NCI-H2171 treated with DMSO at 0.1 percent for 48 hours (cell line): ENCODE measurements around the gene TM9SF2.
"Not testable (repeated sequence)": the region's sequence is repeated elsewhere in the genome, so short reads cannot be mapped to it uniquely, and the experiment has no call there.

ENCODE experiments used
- DNase-seq: peaks from one replicate; lab custom pipeline; 2025; lab: John Stamatoyannopoulos, UW

The TM9SF2 gene

GRCh38 chr13:99536023-99536422 is 34.8 kb downstream of the TM9SF2 start:
- no peak for DNase-seq

- no peak for DNase-seq
Observed at GRCh38 chr13:99540530-99540929, 39.3 kb downstream of the TM9SF2 start.

GRCh38 chr13:99542788-99543406 is 41.6 kb downstream of the TM9SF2 start:
- peak; percentile 47 for DNase-seq

GRCh38 chr13:99545361-99545760 is 44.1 kb downstream of the TM9SF2 start:
- no peak for DNase-seq

GRCh38 chr13:99545979-99546378 is 44.7 kb downstream of the TM9SF2 start:
- DNase-seq, result no peak

DNA sequence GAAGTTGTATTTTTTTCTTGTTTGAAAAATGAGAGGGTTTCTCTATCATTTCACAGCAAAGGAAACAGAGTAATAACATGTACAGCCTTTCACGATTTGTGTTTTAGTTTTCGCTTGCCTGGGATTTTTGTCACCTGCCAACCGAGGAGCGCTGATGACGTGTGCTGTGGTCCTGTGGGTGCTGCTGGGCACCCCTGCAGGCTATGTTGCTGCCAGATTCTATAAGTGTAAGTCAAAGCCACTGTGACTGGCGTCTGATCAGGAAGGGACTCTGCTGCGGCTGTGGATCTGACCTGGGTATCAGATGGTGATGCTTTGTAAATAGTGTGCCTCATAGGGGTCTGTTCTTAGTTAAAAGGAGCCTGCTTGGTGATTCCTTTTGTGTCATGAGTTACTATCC is 45.6 kb downstream of the TM9SF2 start:
- DNase-seq, result no peak

- no peak for DNase-seq
Observed at GRCh38 chr13:99548448-99548847, 47.2 kb downstream of the TM9SF2 start.

DNA sequence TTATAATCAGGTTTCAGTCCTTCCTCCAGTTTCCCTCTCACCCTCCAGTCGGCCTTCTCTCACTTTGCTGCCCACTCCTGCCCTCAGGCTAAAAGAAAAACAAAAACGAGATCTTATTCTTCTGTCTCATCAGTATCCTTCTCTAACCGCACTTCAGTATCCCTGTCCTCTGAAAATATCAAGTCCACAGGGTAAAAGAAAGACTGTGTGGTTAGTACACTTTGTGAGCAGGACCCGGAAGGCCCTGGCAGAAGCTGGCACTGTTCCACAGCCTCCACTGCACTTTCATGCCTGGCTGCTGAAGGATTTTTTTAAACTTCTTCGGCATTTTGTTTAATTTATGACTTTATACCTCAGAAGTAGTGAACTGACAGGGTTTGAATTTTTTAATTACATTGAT is 51.8 kb downstream of the TM9SF2 start:
- no peak for DNase-seq

DNA sequence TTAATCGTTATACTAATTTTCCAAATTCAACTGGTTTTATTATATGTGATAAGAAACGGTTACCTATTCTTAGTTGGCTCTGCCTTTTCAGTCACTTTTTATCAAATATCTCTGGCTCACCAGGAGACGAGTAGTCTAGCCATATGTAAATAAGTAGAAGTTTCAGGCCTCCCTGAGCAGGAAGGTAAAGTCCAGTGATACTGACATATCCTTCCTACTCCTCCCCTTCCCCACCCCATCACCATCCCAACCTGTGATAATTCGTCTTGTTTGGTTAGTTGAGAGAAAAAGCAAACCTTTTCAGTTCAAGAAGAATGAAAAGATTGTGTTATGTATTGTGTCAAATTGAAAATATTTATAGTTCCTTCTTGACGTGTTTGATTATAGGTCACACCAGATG is 53.9 kb downstream of the TM9SF2 start:
- DNase-seq, result no peak

GRCh38 chr13:99556867-99557443 is 55.7 kb downstream of the TM9SF2 start:
- no peak for DNase-seq

GRCh38 chr13:99558570-99559180 is 57.4 kb downstream of the TM9SF2 start:
- DNase-seq, result no peak

DNA sequence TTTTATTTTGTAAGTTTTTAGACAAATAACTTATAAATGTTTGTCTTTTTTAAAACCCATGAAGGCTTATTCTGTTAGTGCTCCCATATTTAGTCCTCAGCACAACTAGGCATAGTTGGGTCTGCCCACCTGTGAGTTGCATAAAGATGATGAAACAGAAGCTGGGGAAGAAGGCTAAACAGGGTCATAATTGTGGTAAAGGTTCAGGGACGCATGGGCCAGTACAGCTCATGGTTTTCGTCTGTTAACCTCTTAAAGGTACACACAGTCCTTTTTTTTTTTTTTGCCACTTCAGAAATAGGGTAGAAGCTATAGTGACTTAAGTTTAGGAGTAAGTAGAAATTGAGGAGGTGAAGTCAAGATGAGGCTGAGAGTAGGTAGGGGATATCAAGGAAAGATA is 58.3 kb downstream of the TM9SF2 start:
- DNase-seq, result no peak

DNA sequence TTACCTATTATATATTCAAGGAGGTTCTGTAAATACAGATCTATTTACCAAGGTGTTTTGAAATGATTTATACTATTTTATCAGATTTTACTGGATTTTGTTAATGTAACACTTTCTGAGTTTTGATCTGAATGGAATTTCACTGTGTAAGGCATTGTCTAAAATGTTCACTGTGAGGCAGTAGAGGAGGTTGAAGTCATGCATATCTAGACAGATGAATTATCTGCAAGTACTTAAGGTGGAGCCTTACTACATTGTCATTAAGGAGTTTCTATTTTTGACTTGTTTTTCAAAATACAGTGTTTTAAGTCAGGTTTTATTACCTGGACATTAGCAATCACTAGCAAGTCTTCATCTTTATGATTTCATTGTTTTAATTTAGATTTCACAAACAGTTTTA is 62.1 kb downstream of the TM9SF2 start:
- no peak for DNase-seq

DNA sequence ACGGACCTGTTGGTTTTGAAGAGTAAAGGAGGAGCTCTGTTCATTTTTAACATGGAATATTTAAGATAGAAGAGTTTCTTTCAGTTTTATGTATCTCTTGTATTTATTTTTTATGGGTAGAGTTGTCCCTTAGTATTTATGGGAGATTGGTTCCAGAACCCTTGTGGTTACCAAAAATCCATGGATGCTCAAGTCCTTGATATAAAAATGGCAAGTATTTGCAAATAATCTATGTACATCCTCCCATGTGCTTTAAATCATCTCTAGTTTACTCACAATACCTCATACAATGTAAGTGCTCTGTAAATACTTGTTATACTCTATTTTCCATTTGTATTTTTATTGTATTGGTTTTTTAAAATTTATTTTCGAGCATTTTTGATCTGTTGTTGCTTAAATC is 63.1 kb downstream of the TM9SF2 start:
- DNase-seq, result no peak

- DNase-seq, result no peak
Observed at GRCh38 chr13:99565478-99566124, 64.3 kb downstream of the TM9SF2 start.

DNA sequence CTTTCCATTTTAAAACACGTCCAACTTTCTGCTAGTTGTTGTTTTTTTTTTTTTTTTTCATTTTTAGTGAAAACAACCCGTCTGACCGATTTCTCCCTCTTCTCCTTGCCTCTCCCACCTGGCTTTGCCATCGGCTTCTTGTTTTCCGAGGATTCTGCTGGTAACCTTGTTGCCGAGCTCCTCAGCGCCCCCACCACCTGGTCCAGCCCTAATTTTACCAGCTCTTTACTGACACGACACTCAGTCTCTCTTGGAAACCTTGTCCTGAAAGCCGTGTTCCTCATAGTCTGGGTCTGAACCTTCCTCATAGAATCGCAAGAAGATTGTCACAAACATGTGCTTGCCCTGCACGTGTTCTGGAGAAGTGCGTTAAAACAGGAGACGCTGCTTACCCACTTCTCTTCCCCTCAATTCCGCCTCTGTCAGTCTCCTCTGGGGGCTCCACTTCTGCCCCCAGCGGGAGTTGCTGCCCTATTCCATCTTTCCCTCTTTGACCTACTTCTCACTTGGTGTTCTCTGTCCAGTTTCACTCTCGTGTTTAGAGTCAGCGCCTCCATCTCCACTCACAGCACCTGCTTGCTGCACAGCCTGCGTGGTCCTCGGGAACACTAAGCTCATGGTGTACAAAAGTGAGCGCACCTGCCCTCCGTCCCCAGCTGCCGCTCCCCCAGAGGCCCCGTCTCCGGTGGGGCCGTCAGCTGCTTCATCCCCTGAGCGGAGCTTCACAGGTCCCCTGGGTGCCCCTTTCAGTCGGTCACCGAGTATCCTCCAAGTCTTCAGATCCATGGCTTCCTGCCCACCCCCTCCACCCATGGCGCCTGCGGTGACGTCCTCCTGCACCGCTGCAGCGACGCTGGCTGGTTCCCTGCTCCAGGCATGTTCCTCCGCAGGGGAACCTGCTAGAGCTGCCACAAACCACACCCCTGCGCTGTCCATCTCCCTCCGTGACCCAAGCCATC is 65.1 kb downstream of the TM9SF2 start:
- no peak for DNase-seq

GRCh38 chr13:99568901-99569300 is 67.6 kb downstream of the TM9SF2 start:
- not testable (repeated sequence) for DNase-seq

GRCh38 chr13:99572131-99572530 is 70.9 kb downstream of the TM9SF2 start:
- no peak for DNase-seq

GRCh38 chr13:99572921-99573320 is 71.6 kb downstream of the TM9SF2 start:
- no peak for DNase-seq

GRCh38 chr13:99575376-99576120 is 74.3 kb downstream of the TM9SF2 start:
- no peak for DNase-seq
